ENCODE data around the gene ABI3.
A peak's percentile ranks its signal among the peaks of the same experiment; 100 is the strongest.

The ABI3 gene

GRCh38 chr17:49194297-49194607, 16.3 kb upstream of the ABI3 start:
- H3K4me3 ChIP-seq (ENCODE audit: low read depth, low read length), result peak overlapping the region; percentile 85

GRCh38 chr17:49195751-49196150, 14.8 kb upstream of the ABI3 start:
- DNase-seq (ENCODE audit: low read depth), result no peak
- H3K4me3 ChIP-seq (ENCODE audit: low read depth, low read length), result no peak overlapping the region

More at GRCh38 chr17:49194297-49194607, 16.3 kb upstream of the ABI3 start:
- no peak for DNase-seq (ENCODE audit: low read depth)

DNA sequence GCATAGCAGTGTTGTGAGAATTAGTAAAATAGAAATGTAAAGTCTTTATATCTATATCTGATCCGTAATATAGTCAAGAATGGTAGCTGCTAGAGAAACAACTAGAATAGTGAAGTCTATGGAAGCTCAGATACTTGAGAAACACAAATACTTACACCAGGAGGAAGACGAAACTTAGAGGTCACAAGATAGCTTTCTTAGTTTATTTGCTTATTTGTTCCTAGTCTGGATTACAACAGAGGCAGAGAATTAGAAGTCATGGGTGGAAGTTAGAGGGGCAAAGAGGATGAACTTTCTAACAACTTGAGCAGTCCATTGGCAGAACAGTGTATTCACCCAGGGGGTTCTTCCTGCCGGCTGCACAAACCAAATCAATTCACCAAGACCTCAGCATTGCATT, 14.0 kb upstream of the ABI3 start:
- no peak overlapping the region for H3K4me3 ChIP-seq (ENCODE audit: low read depth, low read length)
- no peak for DNase-seq (ENCODE audit: low read depth)

GRCh38 chr17:49197346-49197998, 13.0 kb upstream of the ABI3 start:
- no peak overlapping the region for H3K4me3 ChIP-seq (ENCODE audit: low read depth, low read length)
- no peak for DNase-seq (ENCODE audit: low read depth)

GRCh38 chr17:49198211-49198610, 12.3 kb upstream of the ABI3 start:
- H3K4me3 ChIP-seq (ENCODE audit: low read depth, low read length), result no peak overlapping the region
- no peak for DNase-seq (ENCODE audit: low read depth)

GRCh38 chr17:49200423-49201083, 10.0 kb upstream of the ABI3 start:
- no peak for DNase-seq (ENCODE audit: low read depth)
- H3K4me3 ChIP-seq (ENCODE audit: low read depth, low read length), result no peak overlapping the region

DNA sequence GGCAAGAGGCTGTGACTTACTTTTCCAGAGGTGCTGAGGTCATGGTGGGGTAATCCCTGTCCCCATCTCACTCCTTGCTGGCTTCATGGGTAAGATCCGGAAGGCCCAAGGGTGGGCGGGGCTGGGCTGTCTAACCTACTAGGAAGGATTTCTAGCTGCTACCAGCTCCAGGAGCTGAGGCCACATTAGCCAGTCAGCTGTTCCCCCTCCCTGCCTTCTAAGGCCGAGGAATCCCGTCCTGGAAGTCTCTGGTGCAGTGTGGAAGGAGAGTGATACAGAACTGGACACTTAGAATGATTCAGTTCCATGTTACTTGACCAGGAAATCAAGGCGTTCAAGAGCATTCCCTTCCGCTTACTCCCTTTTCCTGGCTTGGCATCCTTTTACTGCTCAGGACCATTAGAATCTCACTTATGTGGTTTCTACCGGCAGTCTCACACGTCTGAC, 9.0 kb upstream of the ABI3 start:
- peak; percentile 29 for DNase-seq (ENCODE audit: low read depth)
- no peak overlapping the region for H3K4me3 ChIP-seq (ENCODE audit: low read depth, low read length)

- no peak overlapping the region for H3K4me3 ChIP-seq (ENCODE audit: low read depth, low read length)
- DNase-seq (ENCODE audit: low read depth), result no peak
Observed at GRCh38 chr17:49203796-49204195, 6.7 kb upstream of the ABI3 start.

DNA sequence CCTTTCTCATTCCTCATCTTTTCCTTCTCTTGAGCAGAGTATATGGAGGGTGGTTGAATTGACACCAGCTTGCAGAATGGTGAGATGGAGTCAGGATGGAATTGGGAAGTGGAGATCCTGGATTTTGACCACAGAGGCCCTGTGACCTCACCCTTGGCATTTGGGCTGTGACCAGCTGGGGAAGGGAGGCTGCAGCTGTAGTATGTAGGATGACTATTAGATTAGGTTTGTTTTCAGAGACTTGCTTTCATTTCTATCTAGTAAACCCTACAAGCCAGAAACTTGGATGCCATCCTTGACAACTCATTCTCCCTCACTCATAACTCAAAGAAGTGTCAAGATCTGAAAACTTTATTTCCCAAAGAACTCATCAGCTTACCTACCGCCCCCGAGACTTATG, 6.0 kb upstream of the ABI3 start:
- DNase-seq (ENCODE audit: low read depth), result no peak
- H3K4me3 ChIP-seq (ENCODE audit: low read depth, low read length), result no peak overlapping the region

- no peak overlapping the region for H3K4me3 ChIP-seq (ENCODE audit: low read depth, low read length)
- no peak for DNase-seq (ENCODE audit: low read depth)
Observed at GRCh38 chr17:49209061-49209571, 1.4 kb upstream of the ABI3 start.

GRCh38 chr17:49213399-49213798, 2.9 kb downstream of the ABI3 start:
- DNase-seq (ENCODE audit: low read depth), result no peak
- no peak overlapping the region for H3K4me3 ChIP-seq (ENCODE audit: low read depth, low read length)

DNA sequence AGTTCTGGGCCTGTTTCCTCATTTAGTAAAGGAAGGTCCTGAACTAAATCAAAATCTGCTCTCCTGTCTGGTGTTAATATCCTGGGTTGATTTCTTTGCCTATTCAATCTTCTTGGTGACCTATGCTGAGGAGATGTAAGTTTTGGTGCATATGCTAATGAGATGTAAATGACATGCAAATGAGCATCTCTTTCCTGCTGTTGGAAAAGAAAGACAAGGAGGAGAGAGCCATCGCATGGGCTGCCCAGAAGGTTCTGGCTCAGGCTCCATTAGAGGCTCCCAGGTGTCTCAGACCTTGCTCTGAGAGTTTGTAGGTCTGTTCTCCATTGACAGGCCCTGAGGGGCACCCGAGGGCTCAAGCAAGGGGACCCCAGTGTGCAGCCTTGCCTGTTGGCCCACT, 3.3 kb downstream of the ABI3 start:
- H3K4me3 ChIP-seq (ENCODE audit: low read depth, low read length), result no peak overlapping the region
- DNase-seq (ENCODE audit: low read depth), result no peak

DNA sequence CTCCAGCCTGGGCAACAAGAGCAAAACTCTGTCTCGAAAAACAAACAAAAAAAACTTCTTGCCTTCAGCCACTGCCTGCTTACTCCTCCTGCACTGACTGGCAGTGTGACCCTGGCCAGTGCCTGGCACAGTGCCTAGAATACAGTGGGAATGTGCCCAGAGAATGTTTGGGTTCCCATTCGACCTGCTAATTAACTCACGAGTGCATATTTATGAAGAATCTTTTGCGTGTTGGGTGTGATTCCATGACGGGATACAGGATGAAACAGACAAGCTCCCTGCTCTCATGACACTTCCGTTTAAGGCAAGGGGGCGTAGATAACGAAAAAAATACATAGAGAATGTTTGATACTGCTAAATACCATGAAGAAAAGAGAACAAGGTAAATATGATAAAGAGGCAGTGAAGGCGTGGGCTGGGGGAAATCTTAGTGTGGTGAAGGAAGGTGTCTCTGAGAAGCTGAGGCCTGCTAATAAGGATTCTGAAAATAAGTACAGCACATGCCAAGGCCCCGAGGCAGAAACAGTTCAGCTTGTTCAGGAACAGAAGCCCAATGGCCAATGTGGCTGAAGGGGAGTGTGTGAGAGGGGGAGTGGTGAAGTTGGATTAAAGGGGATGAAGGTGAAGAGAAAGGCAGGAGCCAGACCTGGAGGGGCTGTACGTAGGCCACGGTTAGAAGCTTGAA, 4.3 kb downstream of the ABI3 start:
- H3K4me3 ChIP-seq (ENCODE audit: low read depth, low read length), result no peak overlapping the region
- DNase-seq (ENCODE audit: low read depth), result no peak

- H3K4me3 ChIP-seq (ENCODE audit: low read depth, low read length), result no peak overlapping the region
- DNase-seq (ENCODE audit: low read depth), result no peak
Observed at GRCh38 chr17:49216482-49216881, 6.0 kb downstream of the ABI3 start.

DNA sequence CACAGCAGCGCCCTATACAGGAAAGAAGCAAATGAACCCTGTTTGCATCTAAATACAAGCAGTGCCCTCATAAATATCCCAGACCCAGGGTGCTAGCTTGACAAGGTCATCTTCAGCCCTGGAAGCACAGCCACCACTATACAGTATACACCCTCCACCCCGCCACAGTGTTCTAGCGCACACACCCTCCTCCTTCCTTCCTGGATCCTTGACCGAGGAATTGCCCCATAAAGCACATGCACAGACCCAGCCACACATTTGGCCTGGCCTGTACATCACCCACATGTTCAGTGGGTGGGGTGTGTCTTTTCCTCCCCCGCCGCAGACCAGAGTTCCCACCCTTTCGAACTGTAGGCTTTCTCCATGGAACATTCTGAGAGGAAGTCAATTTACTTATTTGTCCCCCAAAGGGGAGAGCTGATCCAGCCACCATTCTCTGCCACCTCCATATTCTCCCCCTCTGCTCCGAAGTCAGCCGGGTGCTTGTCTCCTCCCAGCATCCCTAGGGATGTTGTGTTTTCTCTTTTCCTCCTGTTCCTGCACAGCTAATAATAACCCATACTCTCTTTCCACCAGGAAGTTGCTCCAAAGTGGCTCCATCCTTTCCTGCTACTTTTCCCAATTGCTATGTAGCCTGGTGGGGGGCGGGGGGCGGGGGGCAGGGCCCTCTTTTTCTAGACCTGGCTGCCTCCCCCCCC, 6.6 kb downstream of the ABI3 start:
- no peak for DNase-seq (ENCODE audit: low read depth)
- H3K4me3 ChIP-seq (ENCODE audit: low read depth, low read length), result no peak overlapping the region

GRCh38 chr17:49217651-49218413, 7.3 kb downstream of the ABI3 start:
- no peak overlapping the region for H3K4me3 ChIP-seq (ENCODE audit: low read depth, low read length)
- DNase-seq (ENCODE audit: low read depth), result no peak

GRCh38 chr17:49218941-49219913, 8.7 kb downstream of the ABI3 start:
- DNase-seq (ENCODE audit: low read depth), result no peak
- no peak overlapping the region for H3K4me3 ChIP-seq (ENCODE audit: low read depth, low read length)

GRCh38 chr17:49219987-49220386, 9.5 kb downstream of the ABI3 start:
- H3K4me3 ChIP-seq (ENCODE audit: low read depth, low read length), result no peak overlapping the region
- no peak for DNase-seq (ENCODE audit: low read depth)
